GM12878 (cell line): ENCODE data around the gene MAPKAP1. TPM values are rescaled to one million over a fixed set of nuclear protein-coding genes. Genes with fewer than 3 reads are reported as not detected.

ENCODE experiments used
- ATAC-seq: fragments of 200-7000 bp; cut with Tn5 transposase; 3 replicates; pipeline ENCODE4 v1.9.1; 2020; ENCODE audit warnings: mild to moderate bottlenecking, moderate library complexity
- BruUV-seq: library from RNA; stranded (reverse); fragments of 400-500 nt; replicated peaks from 2 replicates; lab custom pipeline; 2021; lab: Mats Ljungman, UMichigan
- CTCF ChIA-PET: fragments of 300-600 bp; sonication (Branson Sonifier 250); formaldehyde crosslinking; extraction: SDS; loops from one replicate; lab custom pipeline; 2021; ENCODE audit warnings: inconsistent platforms; lab: Yijun Ruan, JAX
- POLR2A ChIA-PET: fragments of 350-600 bp; formaldehyde crosslinking; extraction: SDS; loops from one replicate; lab custom pipeline; 2021; ENCODE audit warnings: inconsistent platforms; lab: Charles Lee
- RAD21 ChIA-PET: fragments of 300-600 bp; sonication (Branson Sonifier 250); formaldehyde crosslinking; loops from one replicate; lab custom pipeline; 2023; ENCODE audit warnings: antibody characterized with exemption; ENCODE audit not compliant: unreplicated experiment; lab: Charles Lee
- SMC1A ChIA-PET: fragments of 300-600 bp; sonication (Branson Sonifier 250); formaldehyde crosslinking; loops from one replicate; lab custom pipeline; 2023; ENCODE audit not compliant: unreplicated experiment, uncharacterized antibody; lab: Charles Lee
- DNase-seq: peaks from one replicate; pipeline ENCODE4 v3.0.0-alpha.2; 2011; ENCODE audit warnings: low read depth, low spot score
- FAIRE-seq: peaks from 3 replicates; lab custom pipeline; 2011; peaks lifted over from hg19 to GRCh38; lab: Jason Lieb, UNC
- H2AFZ ChIP-seq: 2 replicates; pipeline ENCODE4 v1.6.0; 2011; ENCODE audit warnings: low read depth, low read length, control low read depth; ENCODE audit not compliant: control insufficient read depth
- H3K27ac ChIP-seq: 2 replicates; pipeline ENCODE4 v1.5.1; 2011; ENCODE audit warnings: control low read depth; ENCODE audit not compliant: control insufficient read depth, insufficient read depth
- H3K27me3 ChIP-seq, 2 experiments: replicated peaks in 1 of 2; 2 replicates each; pipeline versions ENCODE4 v1.6.0 to v1.6.1; 2011; ENCODE audit warnings: low read length in 1 of 2; ENCODE audit not compliant: control insufficient read depth in 2 of 2, insufficient read depth in 2 of 2
- H3K36me3 ChIP-seq, 2 experiments: 2 replicates each; pipeline ENCODE4 v1.5.1; 2011; ENCODE audit warnings: low read length in 1 of 2; ENCODE audit not compliant: control insufficient read depth in 2 of 2, insufficient read depth in 2 of 2
- H3K4me1 ChIP-seq: 2 replicates; pipeline ENCODE4 v1.6.1; 2011; ENCODE audit warnings: mild to moderate bottlenecking, low read length, moderate library complexity, mixed read lengths; ENCODE audit not compliant: control insufficient read depth, insufficient read depth
- H3K4me2 ChIP-seq: 2 replicates; pipeline ENCODE4 v1.6.0; 2011; ENCODE audit warnings: control low read depth; ENCODE audit not compliant: control insufficient read depth, insufficient read depth
- H3K4me3 ChIP-seq: fragments of 200-600 bp; sonication (generic); 2 replicates; pipeline ENCODE4 v1.5.1; 2016
- H3K79me2 ChIP-seq: 2 replicates; pipeline ENCODE4 v1.6.0; 2011; ENCODE audit warnings: low read length; ENCODE audit not compliant: control insufficient read depth, insufficient read depth
- H3K9ac ChIP-seq: 2 replicates; pipeline ENCODE4 v1.8.0; 2011; ENCODE audit warnings: low read length, control low read depth, mixed read lengths; ENCODE audit not compliant: control insufficient read depth, insufficient read depth
- H3K9me3 ChIP-seq: replicated peaks from 3 replicates; pipeline ENCODE4 v1.5.1; 2011; ENCODE audit warnings: mild to moderate bottlenecking, low read length; ENCODE audit not compliant: control insufficient read depth, insufficient read depth
- H4K20me1 ChIP-seq: 2 replicates; pipeline ENCODE4 v1.6.0; 2011; ENCODE audit not compliant: control insufficient read depth, insufficient read depth
- BACH1 ChIP-seq: fragments of 450-650 bp; IDR thresholded peaks from 2 replicates; pipeline ENCODE4 v1.6.1; 2017; ENCODE audit warnings: mild to moderate bottlenecking, borderline replicate concordance
- CEBPB ChIP-seq, 2 experiments: fragments of 150-350 bp in 1 of 2; IDR thresholded peaks; 2 replicates each; pipeline ENCODE4 v1.6.1; 2012 to 2014; ENCODE audit warnings: low read depth in 2 of 2, low read length in 2 of 2, borderline replicate concordance in 1 of 2, inconsistent platforms in 1 of 2
- CREB1 ChIP-seq: IDR thresholded peaks from 2 replicates; pipeline ENCODE4 v1.6.1; 2012; ENCODE audit warnings: low read depth, mild to moderate bottlenecking, inconsistent platforms
- CTCF ChIP-seq, 3 experiments: IDR thresholded peaks in 2 of 3; conservative IDR thresholded peaks in 1 of 3; 2 replicates each; pipeline ENCODE4 v1.5.1; 2011; ENCODE audit warnings: low read depth in 3 of 3, low read length in 3 of 3, mild to moderate bottlenecking in 3 of 3, control low read depth in 2 of 3, moderate library complexity in 2 of 3, inconsistent platforms in 1 of 3, mixed read lengths in 1 of 3; ENCODE audit not compliant: control insufficient read depth in 2 of 3, insufficient read depth in 1 of 3; ENCODE audit errors: extremely low read depth in 1 of 3
- CUX1 ChIP-seq: IDR thresholded peaks from 2 replicates; pipeline ENCODE4 v1.6.1; 2012; ENCODE audit warnings: improper control_type of control experiment, low read depth, low read length; ENCODE audit not compliant: insufficient replicate concordance
- ESRRA ChIP-seq: IDR thresholded peaks from 2 replicates; pipeline ENCODE4 v1.6.1; 2012; ENCODE audit warnings: mild to moderate bottlenecking, low read length, improper control_type of control experiment
- KDM1A ChIP-seq: fragments of 200-600 bp; sonication (generic); IDR thresholded peaks from 2 replicates; pipeline ENCODE4 v1.6.1; 2016; ENCODE audit warnings: borderline replicate concordance
- NR2C1 ChIP-seq: fragments of 450-650 bp; IDR thresholded peaks from 2 replicates; pipeline ENCODE4 v1.6.1; 2017; ENCODE audit warnings: antibody characterized with exemption, mild to moderate bottlenecking, moderate library complexity
- POLR2A ChIP-seq: IDR thresholded peaks from 2 replicates; pipeline ENCODE4 v1.6.1; 2011; ENCODE audit warnings: low read depth, mild to moderate bottlenecking, low read length
- STAT3 ChIP-seq: IDR thresholded peaks from 2 replicates; pipeline ENCODE4 v1.6.1; 2011; ENCODE audit warnings: low read depth, low read length, improper control_type of control experiment
- TBL1XR1 ChIP-seq: IDR thresholded peaks from 2 replicates; pipeline ENCODE4 v1.6.1; 2012; ENCODE audit warnings: low read depth, low read length, improper control_type of control experiment
- ZBTB40 ChIP-seq: fragments of 450-650 bp; IDR thresholded peaks from 2 replicates; pipeline ENCODE4 v1.6.1; 2016; ENCODE audit warnings: mild to moderate bottlenecking, moderate library complexity, borderline replicate concordance
- in situ Hi-C: fragments of 300-500 bp; cut with MboI; formaldehyde crosslinking; loops from 9 replicates; pipeline ENCODE4 v1.14.3; 2018; ENCODE audit warnings: mixed read lengths
- intact Hi-C: fragments of 100-400 bp; cut with micrococcal nuclease; formaldehyde crosslinking; loops from one replicate; pipeline ENCODE4 v1.14.2; 2022; ENCODE audit not compliant: unreplicated experiment
- polyA plus RNA-seq, 11 experiments: library from polyadenylated mRNA; depleted of rRNA in 4 of 11; unstranded in 6 of 11; stranded (reverse) in 5 of 11; fragments of >200 nt; fragmentation: Nextera tagmentation in 4 of 11; fragmentation: Illumina TruSeq in 1 of 11; extraction: Ambion mirVana in 4 of 11; extraction: Trizol in 1 of 11; gene quantifications; 1 replicate in 1 of 11; 2 replicates in 10 of 11; pipeline versions ENCODE4 v1.2.1 to v1.2.3, GENCODE V29; 2011 to 2016; ENCODE audit warnings: inconsistent platforms in 2 of 11, missing spikeins in 2 of 11, low read depth in 1 of 11
- total RNA-seq, 4 experiments: library from RNA; depleted of rRNA in 3 of 4; stranded (reverse); fragments of >200 nt in 3 of 4; fragmentation: Illumina TruSeq in 1 of 4; extraction: Trizol in 1 of 4; gene quantifications; 2 replicates each; pipeline versions ENCODE4 v1.2.1 to v1.2.3, GENCODE V29; 2013 to 2021

Gene MAPKAP1
- total and polyA plus RNA-seq, 10 of the 15 experiments (the other 5 are each of a cell fraction or from before 2014, with no cell fraction given): 5.1 to 188 (median 105) TPM

GRCh38 chr9:125680445-125680844, 26.6 kb downstream of the MAPKAP1 start:
- Histone ChIP-seq H3K36me3 (peaks cover 0 to 6% of the 10 kb centered on the region in 2 experiments; a peak in 3 of 4 replicates), H3K4me1 (peaks cover 19% of the 10 kb centered on the region; the same call in 1 of the 2 replicates), H2AFZ (no peak overlapping the region), H3K4me2 (peak overlapping the region; percentile 11; the same call in 1 of the 2 replicates), H3K9me3 (no peaks in the 10 kb centered on the region; the same call in 2 of the 3 replicates), H4K20me1 (no peaks in the 10 kb centered on the region), H3K4me3 (no peak overlapping the region), H3K9ac (no peak overlapping the region), H3K27ac (peak overlapping the region; percentile 30), H3K27me3 (no peaks in the 10 kb centered on the region), H3K79me2 (peaks cover 73% of the 10 kb centered on the region)
- DNase-seq (no peak), ATAC-seq (no peak), FAIRE-seq (no peak)
- no TSS peak for BruUV-seq
- POLR2A ChIA-PET: interaction anchor here (0.6 to 2.9 kb wide), 15 partner anchors 8 to 287 kb away, joined by 3 to 11 read pairs (median 3); partner anchors contain the start of gene MAPKAP1
- in situ Hi-C loops (no loop called here), intact Hi-C loops (no loop called here)
- SMC1A ChIA-PET: interaction anchor here (0.5 to 5.2 kb wide), 28 partner anchors 9 to 767 kb away, joined by 3 to 40 read pairs (median 4); partner anchors contain the start of gene MAPKAP1
- CTCF ChIA-PET: interaction anchor here (0.6 to 3.5 kb wide), 16 partner anchors 11 to 272 kb away, joined by 3 to 11 read pairs (median 4); no protein-coding TSS in a partner anchor
- RAD21 ChIA-PET: interaction anchor here (0.5 to 3.1 kb wide), 17 partner anchors 9 to 65 kb away, joined by 3 to 22 read pairs (median 6); partner anchors contain the start of gene MAPKAP1
- TF ChIP-seq STAT3 (no peak), CUX1 (no peak), KDM1A (no peak), CEBPB (IDR thresholded peaks at IDR 0.05; ENCODE audit: borderline replicate concordance in 1 of 2, low read depth in 2 of 2, low read length in 2 of 2) (no peak), NR2C1 (no peak), TBL1XR1 (no peak), CTCF (IDR thresholded peaks at IDR 0.05 in 2 of 3, conservative IDR thresholded peaks at IDR 0.05 in 1 of 3; ENCODE audit: control insufficient read depth in 2 of 3, extremely low read depth in 1 of 3, insufficient read depth in 1 of 3, low read depth in 3 of 3, low read length in 3 of 3) (no peak), CREB1 (no peak), ESRRA (no peak), ZBTB40 (no peak), BACH1 (no peak), POLR2A (no peak)
